ENCODE data around the gene HECTD4.
A peak's percentile ranks its signal among the peaks of the same experiment; 100 is the strongest.

Gene HECTD4

DNA sequence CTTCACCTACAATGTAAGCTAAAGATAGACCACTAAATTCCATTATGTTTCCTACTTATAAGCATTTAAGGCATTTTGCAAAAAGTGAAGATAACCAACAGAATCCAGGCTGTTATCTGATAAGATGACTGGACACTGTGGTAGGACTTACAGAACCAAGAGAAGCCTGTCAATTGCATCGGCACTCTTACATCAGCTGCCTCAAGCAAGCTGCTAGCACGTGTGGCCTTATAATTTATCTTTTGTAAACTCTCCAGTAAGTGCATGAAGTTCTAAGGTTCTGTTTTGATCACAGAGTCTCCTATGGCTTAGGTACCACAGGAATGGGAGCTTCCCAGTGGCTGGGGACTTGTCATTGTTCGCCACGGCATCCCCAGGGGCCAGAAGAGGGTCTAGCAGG lies 168.2 kb downstream of the HECTD4 start:
- no peak for DNase-seq (ENCODE audit: low spot score)

DNA sequence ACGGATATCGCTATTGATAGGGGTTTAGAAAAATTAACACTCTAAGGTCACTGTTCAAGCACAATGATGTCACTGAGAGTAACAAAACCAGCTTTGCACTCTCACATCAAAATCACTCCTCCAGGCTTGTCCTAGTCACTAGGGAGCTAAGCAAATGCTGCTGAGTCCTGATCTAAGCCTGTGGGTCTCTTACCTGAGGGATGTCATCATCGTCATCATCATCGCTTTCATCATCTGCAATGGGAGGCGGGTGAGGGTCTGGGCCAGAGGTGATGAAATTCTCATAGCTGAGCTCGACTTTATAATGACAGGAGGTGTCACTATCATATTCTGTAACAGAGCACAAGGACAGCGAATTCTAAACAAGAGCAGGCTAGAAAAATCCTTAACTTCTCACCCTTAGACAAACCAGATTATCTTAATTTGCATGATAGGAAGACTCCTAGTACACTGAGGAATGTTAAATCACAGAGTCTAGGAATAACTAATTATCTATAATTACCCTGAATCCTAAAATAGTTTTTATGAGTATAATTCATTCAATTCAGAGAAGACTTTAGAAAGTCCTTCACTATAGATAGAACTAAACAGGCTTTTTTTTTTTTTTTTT lies 173.8 kb downstream of the HECTD4 start:
- DNase-seq (ENCODE audit: low spot score), result no peak

DNA sequence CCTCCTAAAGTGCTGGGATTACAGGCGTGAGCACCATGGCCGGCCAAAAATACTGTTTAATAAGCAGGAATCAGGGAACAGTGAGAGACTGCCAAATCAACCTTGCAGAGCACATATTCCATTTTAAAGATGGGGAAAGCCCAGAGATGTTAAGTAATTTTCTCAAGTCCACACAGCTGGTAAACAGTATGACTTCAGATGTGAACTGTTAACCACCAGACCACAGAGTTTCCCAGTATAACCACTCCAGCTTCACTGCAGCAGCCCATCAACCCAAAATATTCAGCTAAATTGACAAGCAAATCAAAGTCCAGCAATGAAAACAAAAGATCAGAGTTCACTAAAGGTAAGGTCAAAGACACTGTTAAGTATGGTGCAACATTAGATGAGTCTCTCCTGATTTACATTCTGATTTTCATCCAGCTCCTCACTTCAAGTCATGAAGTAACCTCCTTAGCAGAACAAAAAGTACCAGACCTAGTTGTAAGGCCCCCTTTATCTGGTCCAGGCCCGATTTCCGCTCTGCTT lies 174.8 kb downstream of the HECTD4 start:
- no peak for DNase-seq (ENCODE audit: low spot score)

DNA sequence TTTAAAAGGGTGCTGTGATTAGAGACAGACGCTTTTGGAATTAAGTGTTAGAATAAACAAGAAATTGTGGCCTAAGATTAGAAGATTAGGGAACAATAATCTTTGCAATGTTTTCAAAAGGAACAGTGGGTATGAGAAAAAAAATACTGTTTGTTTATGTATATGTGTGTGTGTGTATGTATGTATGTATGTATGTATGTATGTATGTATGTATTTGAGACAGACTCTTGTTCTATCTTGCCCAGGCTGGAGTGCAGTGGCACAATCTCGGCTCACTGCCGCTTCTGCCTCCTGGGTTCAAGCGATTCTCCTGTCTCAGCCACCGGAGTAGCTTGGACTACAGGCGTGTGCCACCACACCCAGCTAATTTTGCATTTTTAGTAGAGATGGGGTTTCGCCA lies 175.3 kb downstream of the HECTD4 start:
- no peak for DNase-seq (ENCODE audit: low spot score)

- no peak for DNase-seq (ENCODE audit: low spot score)
These were observed 183.1 kb downstream of the HECTD4 start for GRCh38 chr12:112199136-112199535.

GRCh38 chr12:112198120-112198733 lies 184.0 kb downstream of the HECTD4 start:
- DNase-seq (ENCODE audit: low spot score), result peak; percentile 56

- DNase-seq (ENCODE audit: low spot score), result no peak
These were observed 185.9 kb downstream of the HECTD4 start for GRCh38 chr12:112196196-112196875.

DNA sequence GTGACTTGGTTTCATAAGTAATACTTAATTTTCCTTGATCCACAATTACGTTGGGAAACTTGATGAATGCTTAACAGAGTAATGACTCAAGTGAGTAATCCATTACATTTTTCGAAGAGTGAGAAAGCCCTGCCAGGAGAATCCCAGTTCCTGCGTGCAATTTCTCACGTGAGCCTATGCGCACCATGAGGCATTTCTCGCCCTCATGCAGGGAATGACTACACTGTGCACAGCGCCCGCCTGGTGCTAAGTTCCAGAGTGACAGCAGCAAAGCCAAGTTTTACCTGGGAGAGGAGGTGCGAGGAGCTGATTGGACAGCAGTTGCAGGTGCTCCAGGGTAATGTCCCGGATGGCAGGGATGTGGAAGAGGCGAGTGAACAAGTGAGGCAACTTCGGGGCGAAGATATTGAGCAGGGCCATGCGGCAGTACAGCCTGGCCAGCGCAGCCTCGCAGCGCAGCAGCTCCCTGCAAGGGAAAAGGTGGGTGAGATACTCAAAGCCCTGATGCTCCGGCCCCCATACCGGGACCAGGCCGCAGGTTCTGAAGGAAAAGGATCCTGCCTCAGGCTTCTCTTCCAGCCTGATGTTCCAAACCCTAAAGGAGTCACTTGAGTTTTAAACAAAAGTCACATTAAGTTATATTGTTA lies 187.5 kb downstream of the HECTD4 start:
- no peak for DNase-seq (ENCODE audit: low spot score)

- no peak for DNase-seq (ENCODE audit: low spot score)
These were observed 189.8 kb downstream of the HECTD4 start for GRCh38 chr12:112192475-112192874.

DNA sequence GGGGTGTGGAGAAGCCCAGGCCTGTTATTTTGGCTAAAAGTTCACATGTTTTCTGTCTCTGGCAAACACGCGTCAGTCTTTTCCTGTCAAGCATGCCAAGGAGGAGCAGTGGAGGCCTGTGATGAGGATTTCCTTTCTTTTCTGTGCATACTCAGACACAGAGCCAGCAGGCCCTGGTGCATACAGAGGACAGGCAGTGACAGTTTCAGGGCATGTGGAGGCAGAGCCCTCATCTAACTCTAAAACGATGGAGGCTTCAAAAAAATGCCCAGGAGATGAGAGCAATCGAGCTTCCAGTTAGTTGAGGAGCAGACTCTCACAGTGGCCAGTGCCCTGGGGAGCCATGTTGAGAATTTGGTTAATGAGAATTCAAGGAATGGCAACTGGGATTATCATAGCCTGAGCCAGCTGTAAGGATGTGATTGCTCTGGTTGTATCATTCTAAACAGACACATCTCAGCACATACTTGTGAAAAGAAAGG lies 190.3 kb downstream of the HECTD4 start:
- no peak for DNase-seq (ENCODE audit: low spot score)

DNA sequence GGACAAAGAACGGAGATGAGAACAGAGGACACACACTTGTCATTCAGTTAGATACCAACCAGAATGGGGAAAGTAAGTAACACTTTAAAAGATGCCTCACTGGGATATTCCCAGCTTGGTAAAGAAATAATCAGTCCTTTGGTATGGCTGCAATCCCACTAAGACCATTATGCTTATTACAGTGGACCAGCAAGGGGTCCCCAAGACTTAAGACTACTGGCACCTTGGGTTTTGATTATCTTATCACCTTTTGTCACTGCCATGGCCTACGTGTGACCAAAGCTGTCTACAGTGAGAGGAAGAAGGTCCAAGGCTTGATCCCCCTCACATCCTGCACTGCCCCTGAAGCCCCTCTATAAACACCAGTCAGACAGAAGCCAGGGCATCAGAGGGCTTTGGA lies 191.0 kb downstream of the HECTD4 start:
- no peak for DNase-seq (ENCODE audit: low spot score)

DNA sequence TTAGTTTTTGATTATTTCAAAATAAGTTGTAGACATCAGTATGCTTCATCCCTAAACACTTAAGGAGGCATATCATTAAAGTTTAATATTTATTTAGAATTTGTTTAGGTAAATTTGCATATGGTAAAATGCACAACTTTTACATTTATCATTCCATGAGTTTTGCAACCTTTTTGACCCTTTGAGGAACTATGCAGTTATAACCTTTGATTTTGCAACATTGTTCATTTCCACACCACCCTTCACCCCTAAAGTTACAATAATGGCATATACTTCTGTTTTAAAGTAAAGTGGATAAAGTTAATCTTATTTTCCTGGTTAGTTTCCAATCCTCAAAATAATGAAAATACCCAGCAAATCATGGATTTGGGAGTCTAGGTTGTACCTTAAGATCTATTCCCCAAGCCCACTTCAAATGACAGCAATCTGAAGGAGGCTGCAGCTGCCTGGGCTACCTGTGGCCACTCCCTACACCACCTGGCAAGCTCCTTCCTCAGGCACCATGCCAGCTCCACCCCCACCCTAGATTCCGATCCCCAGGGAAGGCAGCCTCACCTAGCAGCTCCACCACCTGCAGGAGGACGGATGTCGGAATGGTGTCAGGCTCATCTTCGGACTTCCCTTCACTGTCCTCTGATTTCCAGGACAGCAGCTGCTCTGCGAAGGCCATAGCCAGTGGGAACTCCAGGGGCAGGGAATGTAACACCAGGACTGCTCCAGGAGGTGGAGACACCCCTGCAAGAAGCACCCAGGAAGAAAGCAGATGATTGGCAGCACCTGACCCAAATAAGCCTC lies 191.8 kb downstream of the HECTD4 start:
- no peak for DNase-seq (ENCODE audit: low spot score)

- no peak for DNase-seq (ENCODE audit: low spot score)
These were observed 194.0 kb downstream of the HECTD4 start for GRCh38 chr12:112188130-112188830.

- no peak for DNase-seq (ENCODE audit: low spot score)
These were observed 196.9 kb downstream of the HECTD4 start for GRCh38 chr12:112185093-112185923.

- DNase-seq (ENCODE audit: low spot score), result no peak
These were observed 198.0 kb downstream of the HECTD4 start for GRCh38 chr12:112184056-112184887.

DNA sequence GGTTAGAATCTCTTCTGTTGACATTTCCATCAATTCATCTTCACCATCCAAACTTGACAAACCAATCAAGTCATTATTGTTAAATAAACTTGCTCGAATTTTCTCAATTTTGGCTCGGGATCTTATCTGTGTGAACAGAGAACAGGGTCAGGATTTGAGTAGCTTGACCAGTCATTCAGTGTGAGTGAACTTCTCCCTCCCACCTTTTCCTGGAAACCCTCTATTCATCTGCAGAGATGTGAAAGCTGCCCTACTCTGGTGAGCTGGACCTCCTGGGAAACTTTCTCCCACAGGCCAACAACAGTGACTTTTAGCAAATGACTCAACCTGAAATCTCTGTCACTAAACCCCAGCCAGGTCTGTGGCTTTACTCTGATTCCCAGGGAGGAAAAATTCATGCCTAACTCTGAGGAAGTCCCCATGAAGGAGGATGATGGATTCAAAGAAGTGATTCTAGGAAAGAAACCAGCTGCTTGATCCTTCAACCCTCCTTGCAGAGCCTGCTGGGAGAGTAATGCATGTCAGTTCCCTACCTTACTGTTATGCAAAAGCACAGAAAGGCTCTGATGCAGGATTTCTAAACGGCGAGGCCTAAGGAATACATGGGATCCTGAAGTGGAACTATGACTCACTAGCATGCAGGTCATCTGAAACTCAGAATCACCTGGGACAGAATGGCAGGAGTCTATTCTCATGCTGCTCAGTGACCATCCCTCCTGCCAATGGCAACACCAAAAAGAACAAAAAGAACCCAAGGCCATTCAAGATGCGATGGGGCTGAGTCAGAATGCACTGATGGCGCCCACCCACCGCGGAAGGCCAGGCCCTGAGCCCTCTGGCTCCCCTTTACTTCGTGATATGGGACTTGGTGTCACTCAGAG lies 198.8 kb downstream of the HECTD4 start:
- DNase-seq (ENCODE audit: low spot score), result peak; percentile 21

GRCh38 chr12:112182499-112182898 lies 199.7 kb downstream of the HECTD4 start:
- DNase-seq (ENCODE audit: low spot score), result no peak

GRCh38 chr12:112180422-112180821 lies 201.8 kb downstream of the HECTD4 start:
- DNase-seq (ENCODE audit: low spot score), result no peak
